Activated T-cell treated with anti-CD3 and anti-CD28 coated beads for 24 hours (primary cell): ENCODE results near the gene CLTA.
"Not testable (repeated sequence)": the region's sequence is repeated elsewhere in the genome, so short reads cannot be mapped to it uniquely, and the experiment has no call there.

Experiments used
- DNase-seq: peaks from one replicate; pipeline ENCODE4 v3.0.0-alpha.2; 2020; ENCODE audit warnings: low read depth

CLTA gene

GRCh38 chr9:36158122-36158521 is 32.6 kb upstream of the CLTA start:
- DNase-seq, result no peak

GRCh38 chr9:36158917-36159316 is 31.8 kb upstream of the CLTA start:
- no peak for DNase-seq

GRCh38 chr9:36159509-36159908 is 31.2 kb upstream of the CLTA start:
- DNase-seq, result not testable (repeated sequence)

GRCh38 chr9:36160126-36160525 is 30.6 kb upstream of the CLTA start:
- DNase-seq, result not testable (repeated sequence)

- no peak for DNase-seq
Observed at GRCh38 chr9:36161187-36161586, 29.5 kb upstream of the CLTA start.

GRCh38 chr9:36162211-36162738 is 28.4 kb upstream of the CLTA start:
- no peak for DNase-seq

GRCh38 chr9:36163049-36163785 is 27.5 kb upstream of the CLTA start:
- DNase-seq, result no peak

- DNase-seq, result no peak
Observed at GRCh38 chr9:36163786-36164170, 26.9 kb upstream of the CLTA start.

- no peak for DNase-seq
Observed at GRCh38 chr9:36164372-36164771, 26.3 kb upstream of the CLTA start.

GRCh38 chr9:36164989-36165388 is 25.7 kb upstream of the CLTA start:
- DNase-seq, result no peak

GRCh38 chr9:36165826-36166167 is 24.9 kb upstream of the CLTA start:
- DNase-seq, result no peak

GRCh38 chr9:36166168-36166927 is 24.4 kb upstream of the CLTA start:
- peak; percentile 78 for DNase-seq

- DNase-seq, result no peak
Observed at GRCh38 chr9:36169166-36169565, 21.6 kb upstream of the CLTA start, which contains the start of gene CCIN. TSS of gene CCIN (plus strand) at chr9:36169388. CDS start at chr9:36169503, 115 bp downstream.

- no peak for DNase-seq
Observed at GRCh38 chr9:36169708-36170107, 21.0 kb upstream of the CLTA start.

- DNase-seq, result no peak
Observed at GRCh38 chr9:36170531-36170930, 20.2 kb upstream of the CLTA start.

- DNase-seq, result no peak
Observed at GRCh38 chr9:36173861-36174260, 16.9 kb upstream of the CLTA start.

GRCh38 chr9:36174271-36174670 is 16.4 kb upstream of the CLTA start:
- DNase-seq, result no peak

GRCh38 chr9:36174731-36175130 is 16.0 kb upstream of the CLTA start:
- no peak for DNase-seq

- not testable (repeated sequence) for DNase-seq
Observed at GRCh38 chr9:36175209-36175608, 15.5 kb upstream of the CLTA start.

- not testable (repeated sequence) for DNase-seq
Observed at GRCh38 chr9:36176496-36176895, 14.2 kb upstream of the CLTA start.

GRCh38 chr9:36177571-36177970 is 13.2 kb upstream of the CLTA start:
- no peak for DNase-seq

GRCh38 chr9:36180243-36180642 is 10.5 kb upstream of the CLTA start:
- not testable (repeated sequence) for DNase-seq

- DNase-seq, result no peak
Observed at GRCh38 chr9:36187414-36187813, 3.3 kb upstream of the CLTA start.
